PC-9 (cell line): ENCODE results near the gene UBL4A. TPM values are rescaled to one million over a fixed set of nuclear protein-coding genes. Genes with fewer than 3 reads are reported as not detected.
A peak's percentile ranks its signal among the peaks of the same experiment; 100 is the strongest.

Source experiments
- BruUV-seq: library from RNA; stranded (reverse); fragments of 400-500 nt; replicated peaks from 2 replicates; lab custom pipeline; 2021; lab: Mats Ljungman, UMichigan
- CTCF ChIA-PET: fragments of 300-600 bp; sonication (Branson Sonifier 250); formaldehyde crosslinking; loops from one replicate; lab custom pipeline; 2022; ENCODE audit warnings: antibody characterized with exemption; lab: Charles Lee
- POLR2A ChIA-PET: fragments of 300-600 bp; sonication (Branson Sonifier 250); formaldehyde crosslinking; loops from one replicate; lab custom pipeline; 2022; ENCODE audit warnings: antibody characterized with exemption; ENCODE audit not compliant: unreplicated experiment; lab: Charles Lee
- DNase-seq, 2 experiments: peaks; one replicate each; pipeline versions ENCODE4 v3.0.0 to v3.0.0-alpha.2; 2015 to 2022; ENCODE audit warnings: mixed read lengths in 1 of 2
- H2AFZ ChIP-seq: fragments of 200-600 bp; sonication (generic); 2 replicates; pipeline ENCODE4 v1.8.1; 2017; ENCODE audit warnings: antibody characterized with exemption
- H3F3A ChIP-seq: fragments of 200-600 bp; sonication (generic); 2 replicates; pipeline ENCODE4 v1.8.1; 2017; ENCODE audit warnings: antibody characterized with exemption, mild to moderate bottlenecking, low read depth; ENCODE audit not compliant: insufficient read depth
- H3K27ac ChIP-seq: fragments of 200-600 bp; sonication (generic); 2 replicates; pipeline ENCODE4 v1.6.1; 2016; ENCODE audit warnings: mixed run types
- H3K27me3 ChIP-seq: fragments of 200-600 bp; sonication (generic); 2 replicates; pipeline ENCODE4 v1.6.1; 2016; ENCODE audit warnings: low read depth, mixed run types; ENCODE audit not compliant: insufficient read depth
- H3K36me3 ChIP-seq: fragments of 200-600 bp; sonication (generic); 2 replicates; pipeline ENCODE4 v1.6.1; 2016; ENCODE audit warnings: low read depth, mixed run types
- H3K4me1 ChIP-seq: fragments of 200-600 bp; sonication (generic); replicated peaks from 2 replicates; pipeline ENCODE4 v1.6.1; 2016; ENCODE audit warnings: mixed run types; ENCODE audit not compliant: insufficient read depth
- H3K4me2 ChIP-seq: fragments of 200-600 bp; sonication (generic); 2 replicates; pipeline ENCODE4 v1.6.1; 2017; ENCODE audit warnings: mixed run types
- H3K4me3 ChIP-seq: fragments of 200-600 bp; sonication (generic); 2 replicates; pipeline ENCODE4 v1.6.1; 2016; ENCODE audit warnings: mixed run types
- H3K79me2 ChIP-seq: fragments of 200-600 bp; sonication (generic); 2 replicates; pipeline ENCODE4 v1.6.1; 2017; ENCODE audit warnings: low read depth, mixed run types
- H3K9me2 ChIP-seq: fragments of 200-600 bp; sonication (generic); 2 replicates; pipeline ENCODE4 v1.8.1; 2017; ENCODE audit warnings: mild to moderate bottlenecking; ENCODE audit not compliant: insufficient read depth
- H3K9me3 ChIP-seq: fragments of 200-600 bp; sonication (generic); 2 replicates; pipeline ENCODE4 v1.8.1; 2016; ENCODE audit warnings: low read depth; ENCODE audit not compliant: insufficient read depth
- H4K20me1 ChIP-seq: fragments of 200-600 bp; sonication (generic); 2 replicates; pipeline ENCODE4 v1.8.1; 2017; ENCODE audit not compliant: insufficient read depth
- EZH2 ChIP-seq: fragments of 200-600 bp; sonication (generic); IDR thresholded peaks from 2 replicates; pipeline ENCODE4 v1.8.0; 2017; ENCODE audit warnings: antibody characterized with exemption, low read depth
- intact Hi-C: fragments of 100-400 bp; cut with micrococcal nuclease; formaldehyde crosslinking; loops from one replicate; pipeline ENCODE4 v1.10.0; 2022; ENCODE audit not compliant: unreplicated experiment
- total RNA-seq: library from RNA; stranded (reverse); gene quantifications from 2 replicates; pipeline ENCODE4 v1.2.3, GENCODE V29; 2021
- TF ChIP-seq, protein P1 (sequence below): fragments of 200-600 bp; sonication (generic); conservative IDR thresholded peaks from 2 replicates; pipeline ENCODE4 v1.6.1; 2017; ENCODE audit warnings: mixed run types, antibody characterized with exemption, mild to moderate bottlenecking, moderate library complexity

The UBL4A gene
- total RNA-seq, 1 experiment from 2014 or later = 80.7 TPM

DNA sequence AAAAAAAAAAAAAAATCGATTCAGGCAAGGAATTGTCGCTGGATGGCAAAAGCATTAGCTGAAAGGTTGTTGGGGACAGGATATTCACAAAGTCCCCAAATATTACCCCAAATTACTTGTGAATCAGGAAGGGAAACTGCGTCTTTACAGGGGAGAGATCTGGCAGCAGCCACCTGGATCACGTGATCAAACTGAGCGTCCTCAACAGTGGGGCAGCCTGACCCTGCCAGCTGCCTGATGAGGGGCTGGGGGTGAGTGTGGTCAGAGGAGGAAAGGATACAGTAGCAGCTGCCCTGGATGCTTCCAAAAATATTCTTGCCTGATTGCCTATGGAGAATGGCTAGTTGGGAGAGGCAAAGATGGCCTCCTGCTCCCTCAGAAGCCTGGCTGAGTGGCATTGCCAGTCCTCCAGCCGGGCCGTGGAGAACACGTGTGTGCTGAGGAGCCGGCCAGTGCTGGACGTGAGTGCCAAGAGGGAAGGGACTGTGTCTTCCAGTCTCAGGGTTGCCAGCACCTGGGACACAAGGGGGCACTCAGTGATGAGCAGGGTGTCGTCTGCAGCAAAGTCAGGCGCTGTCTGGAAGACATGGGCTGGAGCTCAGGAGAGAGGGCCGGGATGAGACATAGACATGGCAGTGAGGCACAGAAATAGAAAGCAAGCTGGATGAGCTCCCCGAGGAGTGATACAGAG is 4.4 kb downstream of the UBL4A start:
- Histone ChIP-seq H3K27ac (no peak overlapping the region), H3K79me2 (peaks cover 14% of the 10 kb centered on the region), H2AFZ (no peak overlapping the region), H3K9me2 (no peaks in the 10 kb centered on the region), H3F3A (peaks cover 4% of the 10 kb centered on the region; the same call in 1 of the 2 replicates), H3K27me3 (no peaks in the 10 kb centered on the region), H3K36me3 (no peaks in the 10 kb centered on the region), H3K4me3 (no peak overlapping the region), H4K20me1 (no peaks in the 10 kb centered on the region), H3K9me3 (no peaks in the 10 kb centered on the region), H3K4me1 (peaks cover 19% of the 10 kb centered on the region), H3K4me2 (no peak overlapping the region)
- CTCF ChIA-PET = interaction anchor here (0.6 kb wide), 1 partner anchor 55 kb away, joined by 3 read pairs; no protein-coding TSS in a partner anchor
- no peak for DNase-seq
- no TSS peak for BruUV-seq
- TF ChIP-seq, protein P1, sequence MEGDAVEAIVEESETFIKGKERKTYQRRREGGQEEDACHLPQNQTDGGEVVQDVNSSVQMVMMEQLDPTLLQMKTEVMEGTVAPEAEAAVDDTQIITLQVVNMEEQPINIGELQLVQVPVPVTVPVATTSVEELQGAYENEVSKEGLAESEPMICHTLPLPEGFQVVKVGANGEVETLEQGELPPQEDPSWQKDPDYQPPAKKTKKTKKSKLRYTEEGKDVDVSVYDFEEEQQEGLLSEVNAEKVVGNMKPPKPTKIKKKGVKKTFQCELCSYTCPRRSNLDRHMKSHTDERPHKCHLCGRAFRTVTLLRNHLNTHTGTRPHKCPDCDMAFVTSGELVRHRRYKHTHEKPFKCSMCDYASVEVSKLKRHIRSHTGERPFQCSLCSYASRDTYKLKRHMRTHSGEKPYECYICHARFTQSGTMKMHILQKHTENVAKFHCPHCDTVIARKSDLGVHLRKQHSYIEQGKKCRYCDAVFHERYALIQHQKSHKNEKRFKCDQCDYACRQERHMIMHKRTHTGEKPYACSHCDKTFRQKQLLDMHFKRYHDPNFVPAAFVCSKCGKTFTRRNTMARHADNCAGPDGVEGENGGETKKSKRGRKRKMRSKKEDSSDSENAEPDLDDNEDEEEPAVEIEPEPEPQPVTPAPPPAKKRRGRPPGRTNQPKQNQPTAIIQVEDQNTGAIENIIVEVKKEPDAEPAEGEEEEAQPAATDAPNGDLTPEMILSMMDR = no peak
- no peak for TF ChIP-seq EZH2
- intact Hi-C loops = no loop called here
- POLR2A ChIA-PET = interaction anchor here (0.6 kb wide), 2 partner anchors 20 to 63 kb away, joined by 6 to 23 read pairs; no protein-coding TSS in a partner anchor

DNA sequence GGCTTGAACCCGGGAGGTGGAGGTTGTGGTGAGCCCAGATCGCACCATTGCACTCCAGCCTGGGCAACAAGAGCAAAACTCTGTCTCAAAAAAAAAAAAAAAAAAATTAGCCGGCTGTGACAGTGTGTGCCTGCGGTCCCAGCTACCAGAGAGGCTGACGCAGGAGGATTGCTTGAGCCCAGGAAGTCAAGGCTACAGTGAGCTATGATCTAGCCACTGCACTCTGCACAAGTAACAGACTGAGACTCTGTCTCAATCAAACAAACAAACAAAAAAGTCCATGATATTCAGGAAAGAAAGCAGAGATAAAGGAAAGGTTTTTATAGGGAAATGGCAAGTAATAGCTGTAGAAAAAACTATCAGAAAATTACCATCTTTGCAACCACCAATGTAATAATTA is 5.2 kb downstream of the UBL4A start:
- DNase-seq = no peak
- H3K9me2 ChIP-seq = no peaks in the 10 kb centered on the region
- H3F3A ChIP-seq = no peaks in the 10 kb centered on the region; the same call in 1 of the 2 replicates
- TF ChIP-seq, protein P1 = no peak
- TF ChIP-seq EZH2 = no peak
- H3K4me3 ChIP-seq = no peak overlapping the region
- BruUV-seq = no TSS peak
- H3K9me3 ChIP-seq = no peaks in the 10 kb centered on the region
- H4K20me1 ChIP-seq = no peaks in the 10 kb centered on the region
- H2AFZ ChIP-seq = no peak overlapping the region
- peaks cover 19% of the 10 kb centered on the region for H3K4me1 ChIP-seq
- ChIA-PET POLR2A (no interaction called here), CTCF (interaction anchor here (0.6 to 0.7 kb wide), 2 partner anchors 8 to 52 kb away, joined by 4 read pairs; no protein-coding TSS in a partner anchor)
- H3K79me2 ChIP-seq = peaks cover 14% of the 10 kb centered on the region
- intact Hi-C loops = no loop called here
- H3K36me3 ChIP-seq = no peaks in the 10 kb centered on the region
- H3K27me3 ChIP-seq = no peaks in the 10 kb centered on the region
- H3K4me2 ChIP-seq = no peak overlapping the region
- no peak overlapping the region for H3K27ac ChIP-seq

DNA sequence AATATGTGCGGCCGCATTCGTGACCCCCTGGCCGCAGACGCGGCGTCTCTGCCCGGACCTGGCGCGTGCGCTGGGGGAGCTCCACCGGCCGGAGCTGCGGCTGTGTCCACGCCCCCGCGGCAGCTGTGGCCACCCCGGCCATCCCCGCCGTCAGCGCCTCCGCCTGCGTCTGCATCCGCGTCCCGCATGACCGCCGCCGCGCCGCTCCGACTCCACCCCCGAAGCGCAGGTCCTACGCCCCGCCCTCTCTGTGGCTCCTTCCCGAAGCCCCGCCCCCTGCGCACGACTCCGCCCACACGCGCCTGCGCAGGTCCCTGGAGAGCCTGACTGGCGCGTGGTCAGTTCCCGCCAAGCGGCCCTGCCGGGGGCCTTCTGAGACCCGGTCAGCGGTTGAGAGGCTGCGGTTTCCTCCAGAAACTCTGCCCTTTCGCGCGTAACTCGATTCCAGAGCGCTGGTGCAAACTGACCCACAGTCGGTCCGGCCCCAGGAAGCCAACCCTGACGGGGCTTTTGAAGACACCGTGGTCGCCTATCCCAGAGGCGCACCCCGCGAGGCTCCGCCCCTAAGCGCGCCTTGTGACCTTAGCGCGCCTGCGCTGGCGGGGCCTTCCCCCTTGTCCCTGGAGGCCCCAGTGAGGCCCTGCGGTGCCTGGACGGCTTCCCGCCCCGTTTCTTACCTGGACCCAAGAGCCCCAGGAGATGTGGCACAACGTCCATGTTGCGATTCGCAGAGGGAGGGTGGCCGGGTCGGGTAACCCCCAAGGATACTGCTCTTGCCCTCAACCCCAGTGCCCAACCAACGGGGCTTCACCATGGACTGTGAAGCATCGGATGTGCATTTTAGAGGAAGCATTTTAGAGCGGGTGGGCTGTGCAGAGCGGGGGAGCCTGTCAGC is 7.4 kb downstream of the UBL4A start, which contains the start of gene LAGE3:
Gene LAGE3, minus strand, starts transcription at position 554 of the 895 bp plus-strand sequence. Its CDS starts 366 bp downstream, at position 188.
- no peaks in the 10 kb centered on the region for H3K9me3 ChIP-seq
- peak within 1 kb of the TSS; percentile 75 for H3K4me2 ChIP-seq
- no peak for TF ChIP-seq EZH2
- TF ChIP-seq, protein P1 = no peak
- ChIA-PET POLR2A (interaction anchor here (0.6 to 0.7 kb wide), 6 partner anchors 22 to 110 kb away, joined by 3 to 10 read pairs (median 4); no protein-coding TSS in a partner anchor), CTCF (no interaction called here)
- H3K27me3 ChIP-seq = no peaks in the 10 kb centered on the region
- H3K79me2 ChIP-seq = no peaks in the 10 kb centered on the region
- intact Hi-C loops = loop anchor here (2.0 kb wide), 1 partner anchor 48 kb away; no protein-coding TSS in a partner anchor
- peak; percentile 73 to 99 for DNase-seq
- no peaks in the 10 kb centered on the region; the same call in 1 of the 2 replicates for H3F3A ChIP-seq
- no peaks in the 10 kb centered on the region for H3K9me2 ChIP-seq
- H3K27ac ChIP-seq = no peak within 1 kb of the TSS
- no peaks in the 10 kb centered on the region for H4K20me1 ChIP-seq
- H3K4me3 ChIP-seq = peak within 1 kb of the TSS; percentile 60; the same call in 1 of the 2 replicates
- H3K36me3 ChIP-seq = no peaks in the 10 kb centered on the region
- TSS peak; percentile 46 for BruUV-seq
- peaks cover under 1% of the 10 kb centered on the region for H3K4me1 ChIP-seq
- H2AFZ ChIP-seq = peak within 1 kb of the TSS; percentile 74
